Activated B cell treated with CpG ODN at 0.5 μM for 24 hours (primary cell): Measurements from ENCODE around the gene KTN1. TPM values are rescaled to one million over a fixed set of nuclear protein-coding genes. Genes with fewer than 3 reads are reported as not detected.

Experiments used
- ATAC-seq: fragments of 200-7000 bp; cut with Tn5 transposase; one replicate; pipeline ENCODE4 v1.10.0; 2021; ENCODE audit warnings: low read depth, mild to moderate bottlenecking, moderate library complexity
- CTCF ChIA-PET: fragments of 350-600 bp; sonication (Branson Sonifier 250); formaldehyde crosslinking; loops from one replicate; lab custom pipeline; 2021; ENCODE audit warnings: antibody characterized with exemption; lab: Charles Lee
- POLR2A ChIA-PET: fragments of 350-600 bp; sonication (Branson Sonifier 250); formaldehyde crosslinking; loops from one replicate; lab custom pipeline; 2021; ENCODE audit warnings: antibody characterized with exemption; lab: Charles Lee
- DNase-seq: peaks from one replicate; pipeline ENCODE4 v3.0.0; 2022
- H3K27ac Mint-ChIP-seq: one replicate; pipeline ENCODE4 v1.8.0; 2020; ENCODE audit warnings: mixed read lengths
- H3K27me3 Mint-ChIP-seq: one replicate; pipeline ENCODE4 v1.8.0; 2021; ENCODE audit warnings: mixed read lengths
- H3K36me3 Mint-ChIP-seq: one replicate; pipeline ENCODE4 v1.8.0; 2021; ENCODE audit warnings: low read depth, mixed read lengths
- H3K4me1 Mint-ChIP-seq: one replicate; pipeline ENCODE4 v1.8.0; 2021; ENCODE audit warnings: mixed read lengths
- H3K4me3 Mint-ChIP-seq: one replicate; pipeline ENCODE4 v1.8.0; 2020; ENCODE audit warnings: mild to moderate bottlenecking, mixed read lengths
- H3K9me3 Mint-ChIP-seq: one replicate; pipeline ENCODE4 v1.8.0; 2020; ENCODE audit warnings: mixed read lengths
- CTCF ChIP-seq: fragments of 200-600 bp; IDR thresholded peaks from one replicate; pipeline ENCODE4 v1.8.0; 2022; ENCODE audit warnings: antibody characterized with exemption, mild to moderate bottlenecking
- intact Hi-C: fragments of 100-400 bp; cut with micrococcal nuclease; formaldehyde crosslinking; loops from one replicate; pipeline ENCODE4 v1.15.1; 2024
- total RNA-seq: library from RNA; stranded (reverse); gene quantifications from 2 replicates; pipeline ENCODE4 v1.2.3, GENCODE V29; 2022

The KTN1 gene
- total RNA-seq, 1 donor from 2014 or later = 116 TPM

GRCh38 chr14:55707365-55707804, 127.4 kb downstream of the KTN1 start:
- CTCF ChIA-PET = interaction anchor here (1.0 to 2.3 kb wide), 2 partner anchors 633 to 766 kb away, joined by 5 to 6 read pairs; no protein-coding TSS in a partner anchor
- H3K9me3 Mint-ChIP-seq = no peaks in the 10 kb centered on the region
- peaks cover 3% of the 10 kb centered on the region for H3K4me1 Mint-ChIP-seq
- ATAC-seq (no peak), DNase-seq (no peak)
- H3K36me3 Mint-ChIP-seq = no peaks in the 10 kb centered on the region
- TF ChIP-seq CTCF = no peak
- POLR2A ChIA-PET = no interaction called here
- H3K27ac Mint-ChIP-seq = no peak overlapping the region
- intact Hi-C loops = loop anchor here (1.0 kb wide), 2 partner anchors 633 to 767 kb away; no protein-coding TSS in a partner anchor
- no peak overlapping the region for H3K4me3 Mint-ChIP-seq
- H3K27me3 Mint-ChIP-seq = no peaks in the 10 kb centered on the region

- H3K27me3 Mint-ChIP-seq = no peaks in the 10 kb centered on the region
- CTCF ChIA-PET = no interaction called here
- no peaks in the 10 kb centered on the region for H3K9me3 Mint-ChIP-seq
- no peaks in the 10 kb centered on the region for H3K36me3 Mint-ChIP-seq
- H3K4me1 Mint-ChIP-seq = no peaks in the 10 kb centered on the region
- no peak for DNase-seq
- ATAC-seq = no peak
- POLR2A ChIA-PET = no interaction called here
- H3K27ac Mint-ChIP-seq = no peak overlapping the region
- no peak overlapping the region for H3K4me3 Mint-ChIP-seq
- TF ChIP-seq CTCF = no peak
- intact Hi-C loops = no loop called here
Observed at GRCh38 chr14:55710506-55711041, 130.6 kb downstream of the KTN1 start.

- H3K4me3 Mint-ChIP-seq = no peak overlapping the region
- no peaks in the 10 kb centered on the region for H3K36me3 Mint-ChIP-seq
- H3K4me1 Mint-ChIP-seq = no peaks in the 10 kb centered on the region
- no peak overlapping the region for H3K27ac Mint-ChIP-seq
- no peak for DNase-seq
- ChIA-PET CTCF (no interaction called here), POLR2A (no interaction called here)
- no peaks in the 10 kb centered on the region for H3K27me3 Mint-ChIP-seq
- intact Hi-C loops = no loop called here
- no peaks in the 10 kb centered on the region for H3K9me3 Mint-ChIP-seq
- no peak for TF ChIP-seq CTCF
- ATAC-seq = no peak
Observed at GRCh38 chr14:55711175-55711811, 131.3 kb downstream of the KTN1 start.

GRCh38 chr14:55712491-55712890, 132.5 kb downstream of the KTN1 start:
- no peak for ATAC-seq
- Mint-ChIP-seq H3K4me1 (no peaks in the 10 kb centered on the region), H3K4me3 (no peak overlapping the region), H3K27ac (no peak overlapping the region), H3K9me3 (no peaks in the 10 kb centered on the region), H3K36me3 (no peaks in the 10 kb centered on the region), H3K27me3 (no peaks in the 10 kb centered on the region)
- DNase-seq = no peak
- ChIA-PET CTCF (no interaction called here), POLR2A (interaction anchor here (0.5 kb wide), 1 partner anchor 451 kb away, joined by 4 read pairs; no protein-coding TSS in a partner anchor)
- no peak for TF ChIP-seq CTCF
- intact Hi-C loops = no loop called here

- intact Hi-C loops = no loop called here
- no peaks in the 10 kb centered on the region for H3K36me3 Mint-ChIP-seq
- DNase-seq (no peak), ATAC-seq (no peak)
- POLR2A ChIA-PET = no interaction called here
- H3K4me1 Mint-ChIP-seq = no peaks in the 10 kb centered on the region
- no peaks in the 10 kb centered on the region for H3K9me3 Mint-ChIP-seq
- CTCF ChIA-PET = no interaction called here
- no peak overlapping the region for H3K4me3 Mint-ChIP-seq
- H3K27me3 Mint-ChIP-seq = no peaks in the 10 kb centered on the region
- no peak overlapping the region for H3K27ac Mint-ChIP-seq
- TF ChIP-seq CTCF = no peak
Observed at GRCh38 chr14:55713486-55713885, 133.5 kb downstream of the KTN1 start.
